Measurements from ENCODE around the gene MAPKAP1. TPM values are rescaled to one million over a fixed set of nuclear protein-coding genes. Genes with fewer than 3 reads are reported as not detected.

Gene MAPKAP1
- total and polyA plus RNA-seq, 8 donors, result 32.7 to 212 (median 78.2) TPM

GRCh38 chr9:125749287-125749935, 42.4 kb upstream of the MAPKAP1 start:
- H3K36me3 ChIP-seq, result no peaks in the 10 kb centered on the region
- no peak for DNase-seq
- intact Hi-C loops (cut with DNase I; ENCODE audit: low total_unique reads), result no loop called here
- no peaks in the 10 kb centered on the region for H3K27me3 ChIP-seq
- H3K4me1 ChIP-seq, result peaks cover 10 to 67% (median 44%) of the 10 kb centered on the region in 4 donors
- H3K27ac ChIP-seq, result peak overlapping the region in 4 of 5 donors; percentile 9 to 93 (median 92)
- H3K4me3 ChIP-seq, result peak overlapping the region; percentile 65 to 88 (median 78)
- no peak for TF ChIP-seq CTCF (IDR thresholded peaks at IDR 0.05)
- TF ChIP-seq POLR2A (IDR thresholded peaks at IDR 0.05), result no peak
- TF ChIP-seq EP300 (IDR thresholded peaks at IDR 0.05), result no peak
- no peak for TF ChIP-seq POLR2AphosphoS5 (IDR thresholded peaks at IDR 0.05)
- no peaks in the 10 kb centered on the region for H3K9me3 ChIP-seq
- 28 to 59% (median 37%) methylated on average over 4 of the region's 4 CpGs for WGBS, 5 donors

GRCh38 chr9:125748446-125749099, 41.6 kb upstream of the MAPKAP1 start:
- peak in 1 of 2 donors; percentile 38 for DNase-seq
- intact Hi-C loops (cut with DNase I; ENCODE audit: low total_unique reads), result no loop called here
- no peaks in the 10 kb centered on the region for H3K27me3 ChIP-seq
- WGBS, 5 donors, result 13 to 19% (median 16%) methylated on average over 30 of the region's 30 CpGs
- no peaks in the 10 kb centered on the region for H3K9me3 ChIP-seq
- peak overlapping the region; percentile 79 to 97 (median 93) for H3K27ac ChIP-seq
- TF ChIP-seq POLR2AphosphoS5 (IDR thresholded peaks at IDR 0.05) (no peak), POLR2A (IDR thresholded peaks at IDR 0.05) (no peak), EP300 (IDR thresholded peaks at IDR 0.05) (no peak), CTCF (IDR thresholded peaks at IDR 0.05) (no peak)
- H3K4me1 ChIP-seq, result peaks cover 10 to 61% (median 39%) of the 10 kb centered on the region in 4 donors
- peak overlapping the region; percentile 65 to 88 (median 78) for H3K4me3 ChIP-seq
- H3K36me3 ChIP-seq, result no peaks in the 10 kb centered on the region

- Histone ChIP-seq H3K4me3 (peak overlapping the region; percentile 65 to 88 (median 78)), H3K4me1 (peaks cover 10 to 55% (median 38%) of the 10 kb centered on the region in 4 donors), H3K27ac (peak overlapping the region; percentile 79 to 97 (median 93)), H3K9me3 (no peaks in the 10 kb centered on the region), H3K27me3 (no peaks in the 10 kb centered on the region), H3K36me3 (no peaks in the 10 kb centered on the region)
- WGBS, 5 donors, result 0 to 1% (median 0%) methylated on average over 35 to 88 of the region's 88 CpGs
- intact Hi-C loops (cut with DNase I; ENCODE audit: low total_unique reads), result no loop called here
- peak; percentile 35 to 74 for DNase-seq
- TF ChIP-seq CTCF (IDR thresholded peaks at IDR 0.05) (no peak), POLR2AphosphoS5 (IDR thresholded peaks at IDR 0.05) (no peak), POLR2A (IDR thresholded peaks at IDR 0.05) (no peak), EP300 (IDR thresholded peaks at IDR 0.05) (no peak)
Observed at GRCh38 chr9:125747765-125748445, 40.9 kb upstream of the MAPKAP1 start.

- Histone ChIP-seq H3K9me3 (no peaks in the 10 kb centered on the region), H3K27ac (peak within 1 kb of the TSS; percentile 79 to 97 (median 93)), H3K36me3 (no peaks in the 10 kb centered on the region), H3K27me3 (no peaks in the 10 kb centered on the region), H3K4me1 (peaks cover 10 to 49% (median 38%) of the 10 kb centered on the region in 4 donors), H3K4me3 (peak within 1 kb of the TSS; percentile 65 to 88 (median 78))
- intact Hi-C loops (cut with DNase I; ENCODE audit: low total_unique reads), result no loop called here
- TF ChIP-seq EP300 (IDR thresholded peaks at IDR 0.05) (no peak), POLR2A (IDR thresholded peaks at IDR 0.05) (no peak), CTCF (IDR thresholded peaks at IDR 0.05) (no peak), POLR2AphosphoS5 (IDR thresholded peaks at IDR 0.05) (peak in 1 of 3 donors; percentile 9)
- peak; percentile 60 to 87 for DNase-seq
- 0% methylated on average over 11 to 86 of the region's 107 CpGs for WGBS, 5 donors
Observed at GRCh38 chr9:125747053-125747764, 40.2 kb upstream of the MAPKAP1 start, which contains the start of gene PBX3. PBX3 (plus strand) TSS chr9:125747373.

Data from stomach (tissue), 9 donors.